H7 (cell line): ENCODE measurements around the gene PGD. TPM values are rescaled to one million over a fixed set of nuclear protein-coding genes. Genes with fewer than 3 reads are reported as not detected.
A peak's percentile ranks its signal among the peaks of the same experiment; 100 is the strongest.
"Not testable (repeated sequence)": the region's sequence is repeated elsewhere in the genome, so short reads cannot be mapped to it uniquely, and the experiment has no call there.

Experiments
- DNase-seq: peaks from one replicate; pipeline ENCODE4 v3.0.0; 2012
- H3K27me3 ChIP-seq: 2 replicates; pipeline ENCODE4 v1.6.0; 2011; ENCODE audit warnings: mild to moderate bottlenecking, low read length; ENCODE audit not compliant: control insufficient read depth, insufficient read depth
- H3K36me3 ChIP-seq: replicated peaks from 2 replicates; pipeline ENCODE4 v1.5.1; 2011; ENCODE audit warnings: low read length; ENCODE audit not compliant: control insufficient read depth, insufficient read depth
- H3K4me3 ChIP-seq: 2 replicates; pipeline ENCODE4 v1.5.1; 2011; ENCODE audit warnings: low read depth, mild to moderate bottlenecking, control low read depth, low read length, moderate library complexity; ENCODE audit not compliant: insufficient read depth
- total RNA-seq: library from RNA; depleted of rRNA; stranded (reverse); fragments of >200 nt; shearing (Covaris generic); gene quantifications from 2 replicates; pipeline ENCODE4 v1.2.3, GENCODE V29; 2014

Gene PGD
- total RNA-seq, 1 experiment from 2014 or later = 201 TPM

- Histone ChIP-seq H3K27me3 (no peaks in the 10 kb centered on the region), H3K36me3 (no peaks in the 10 kb centered on the region; the same call in 1 of the 2 replicates), H3K4me3 (no peak overlapping the region)
- no peak for DNase-seq
Measured at GRCh38 chr1:10437052-10437451, 38.2 kb downstream of the PGD start.

GRCh38 chr1:10438677-10439163, 39.9 kb downstream of the PGD start:
- no peaks in the 10 kb centered on the region for H3K27me3 ChIP-seq
- H3K4me3 ChIP-seq = no peak overlapping the region
- H3K36me3 ChIP-seq = no peaks in the 10 kb centered on the region; the same call in 1 of the 2 replicates
- no peak for DNase-seq

DNA sequence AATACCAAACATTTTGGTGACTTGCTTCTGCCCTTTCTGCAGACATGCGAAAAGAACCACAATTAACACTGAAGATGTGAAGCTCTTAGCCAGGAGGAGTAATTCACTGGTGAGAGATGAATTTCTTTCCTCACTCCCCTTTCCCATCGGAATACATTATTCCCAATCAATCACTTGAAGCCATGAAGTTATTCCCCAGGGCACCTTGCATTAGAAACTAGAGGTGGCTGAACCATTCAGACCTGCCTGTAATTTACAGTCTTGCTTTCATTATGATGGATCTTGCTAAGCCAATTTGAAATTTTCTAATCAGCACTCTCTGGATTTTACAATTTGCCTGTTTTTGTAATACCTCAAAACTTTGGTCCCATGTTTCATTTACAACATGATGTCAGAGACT, 41.4 kb downstream of the PGD start:
- Histone ChIP-seq H3K36me3 (no peaks in the 10 kb centered on the region; the same call in 1 of the 2 replicates), H3K27me3 (no peaks in the 10 kb centered on the region), H3K4me3 (no peak overlapping the region)
- DNase-seq = no peak

- Histone ChIP-seq H3K4me3 (no peak overlapping the region), H3K36me3 (no peaks in the 10 kb centered on the region; the same call in 1 of the 2 replicates), H3K27me3 (no peaks in the 10 kb centered on the region)
- no peak for DNase-seq
Measured at GRCh38 chr1:10440794-10441193, 41.9 kb downstream of the PGD start.

DNA sequence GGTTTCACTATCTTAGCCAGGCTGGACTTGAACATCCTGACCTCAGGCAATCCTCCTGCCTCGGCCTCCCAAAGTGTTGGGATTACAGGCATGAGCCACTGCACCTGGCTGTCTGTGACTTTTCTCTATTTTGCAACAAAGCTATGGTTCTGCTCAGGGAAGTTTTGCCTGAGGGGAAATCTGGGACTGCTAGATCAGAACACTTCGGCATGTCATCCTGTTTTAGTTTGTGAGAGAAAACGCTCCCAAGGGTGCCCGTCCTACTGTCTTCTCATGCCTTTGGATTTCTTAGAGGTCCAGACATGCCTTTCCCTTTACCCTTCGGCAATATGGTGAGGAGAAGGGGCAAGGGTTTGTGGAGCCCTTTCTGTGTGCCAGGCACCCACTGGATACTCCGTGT, 45.4 kb downstream of the PGD start:
- no peaks in the 10 kb centered on the region; the same call in 1 of the 2 replicates for H3K36me3 ChIP-seq

GRCh38 chr1:10444795-10445397, 46.0 kb downstream of the PGD start:
- Histone ChIP-seq H3K27me3 (no peaks in the 10 kb centered on the region), H3K36me3 (no peaks in the 10 kb centered on the region; the same call in 1 of the 2 replicates), H3K4me3 (no peak overlapping the region)
- no peak for DNase-seq

More for the DNA sequence above, 45.4 kb downstream of the PGD start:
- DNase-seq = no peak
- Histone ChIP-seq H3K4me3 (no peak overlapping the region), H3K27me3 (no peaks in the 10 kb centered on the region)

- no peak for DNase-seq
- Histone ChIP-seq H3K27me3 (no peaks in the 10 kb centered on the region), H3K4me3 (no peak overlapping the region), H3K36me3 (no peaks in the 10 kb centered on the region)
Measured at GRCh38 chr1:10446790-10447422, 48.0 kb downstream of the PGD start.

- no peak for DNase-seq
- Histone ChIP-seq H3K4me3 (no peak within 1 kb of the TSS), H3K27me3 (no peaks in the 10 kb centered on the region), H3K36me3 (no peaks in the 10 kb centered on the region)
Measured at GRCh38 chr1:10449751-10450150, 50.9 kb downstream of the PGD start, which contains the start of gene CORT. Gene CORT, plus strand, starts transcription at chr1:10450031. Its CDS starts 193 bp downstream, at chr1:10450224.

DNA sequence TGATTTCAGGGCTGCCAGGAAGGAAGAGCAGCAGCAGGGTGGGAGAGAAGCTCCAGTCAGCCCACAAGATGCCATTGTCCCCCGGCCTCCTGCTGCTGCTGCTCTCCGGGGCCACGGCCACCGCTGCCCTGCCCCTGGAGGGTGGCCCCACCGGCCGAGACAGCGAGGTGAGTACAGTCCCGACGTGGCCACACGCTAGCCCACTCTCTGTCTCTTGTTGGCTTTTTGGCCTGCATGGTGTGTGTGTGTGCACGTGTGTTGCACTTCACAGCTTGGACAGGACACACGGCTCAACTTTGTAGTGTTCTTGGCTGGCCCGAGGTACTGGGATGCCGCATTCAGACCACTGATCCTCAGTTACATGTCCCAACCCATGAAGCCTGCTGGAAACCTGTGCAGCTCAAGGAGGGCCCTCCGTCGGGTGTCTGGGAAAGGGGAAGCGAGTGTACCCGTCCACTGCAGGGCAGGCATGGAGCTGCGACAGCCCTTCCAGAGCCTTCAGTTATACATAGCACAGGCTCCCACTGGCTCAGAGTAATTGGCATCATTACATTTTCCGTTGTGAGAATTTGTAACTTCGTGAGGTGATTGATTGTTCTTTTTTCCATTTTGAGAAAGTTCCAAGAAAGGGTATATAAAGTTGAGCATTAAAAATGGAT, 51.4 kb downstream of the PGD start:
- Histone ChIP-seq H3K36me3 (no peaks in the 10 kb centered on the region), H3K27me3 (no peaks in the 10 kb centered on the region), H3K4me3 (no peak overlapping the region)
- peak; percentile 70 for DNase-seq

GRCh38 chr1:10450836-10451235, 52.0 kb downstream of the PGD start:
- H3K27me3 ChIP-seq = no peaks in the 10 kb centered on the region
- DNase-seq = peak; percentile 42
- H3K36me3 ChIP-seq = no peaks in the 10 kb centered on the region
- H3K4me3 ChIP-seq = no peak overlapping the region

- DNase-seq = peak; percentile 76
- Histone ChIP-seq H3K27me3 (no peaks in the 10 kb centered on the region), H3K36me3 (no peaks in the 10 kb centered on the region), H3K4me3 (no peak overlapping the region)
Measured at GRCh38 chr1:10451287-10451686, 52.4 kb downstream of the PGD start.

DNA sequence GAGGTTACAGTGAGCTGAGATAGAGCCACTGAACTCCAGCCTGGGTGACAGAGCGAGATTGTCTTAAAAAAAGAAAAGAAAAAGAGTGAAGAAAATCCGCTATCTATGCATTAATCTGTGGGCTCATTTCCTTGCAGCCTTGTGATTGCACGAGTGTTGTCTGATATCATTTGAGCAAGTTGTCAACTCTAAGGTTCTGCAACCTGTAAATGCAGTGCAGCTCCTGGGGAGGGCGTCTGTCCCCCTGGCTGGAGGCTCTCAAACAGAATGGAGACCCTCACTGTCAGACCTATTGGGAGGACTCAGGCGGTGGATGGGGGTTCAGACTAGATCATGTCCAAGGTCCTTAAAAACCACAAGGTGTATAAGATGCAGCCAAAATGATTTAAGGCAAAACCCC, 57.2 kb downstream of the PGD start:
- H3K36me3 ChIP-seq = peaks cover 7% of the 10 kb centered on the region
- H3K4me3 ChIP-seq = no peak overlapping the region
- DNase-seq = peak; percentile 53
- H3K27me3 ChIP-seq = no peaks in the 10 kb centered on the region

- Histone ChIP-seq H3K4me3 (no peak overlapping the region), H3K36me3 (peaks cover 13% of the 10 kb centered on the region), H3K27me3 (no peaks in the 10 kb centered on the region)
- no peak for DNase-seq
Measured at GRCh38 chr1:10456661-10457060, 57.8 kb downstream of the PGD start.

DNA sequence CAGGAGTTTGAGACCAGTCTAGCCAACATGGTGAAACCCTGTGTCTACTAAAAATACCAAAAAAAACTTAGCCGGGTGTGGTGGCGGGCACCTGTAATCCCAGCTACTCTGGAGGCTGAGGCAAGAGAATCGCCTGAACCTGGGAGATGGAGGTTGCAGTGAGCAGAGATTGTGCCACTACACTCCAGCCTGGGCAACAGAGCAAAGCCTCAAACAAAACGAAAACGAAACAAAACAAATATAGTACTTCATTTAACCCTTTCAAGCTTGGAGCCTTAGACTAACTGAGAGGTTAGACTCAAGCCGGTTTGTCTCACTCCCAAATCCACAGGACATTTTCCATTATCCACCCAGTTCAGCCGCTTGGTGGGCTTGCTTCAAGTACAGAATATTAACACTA, 58.6 kb downstream of the PGD start:
- H3K27me3 ChIP-seq, H3K4me3 ChIP-seq, DNase-seq: not testable (repeated sequence)
- peaks cover 16% of the 10 kb centered on the region for H3K36me3 ChIP-seq

DNA sequence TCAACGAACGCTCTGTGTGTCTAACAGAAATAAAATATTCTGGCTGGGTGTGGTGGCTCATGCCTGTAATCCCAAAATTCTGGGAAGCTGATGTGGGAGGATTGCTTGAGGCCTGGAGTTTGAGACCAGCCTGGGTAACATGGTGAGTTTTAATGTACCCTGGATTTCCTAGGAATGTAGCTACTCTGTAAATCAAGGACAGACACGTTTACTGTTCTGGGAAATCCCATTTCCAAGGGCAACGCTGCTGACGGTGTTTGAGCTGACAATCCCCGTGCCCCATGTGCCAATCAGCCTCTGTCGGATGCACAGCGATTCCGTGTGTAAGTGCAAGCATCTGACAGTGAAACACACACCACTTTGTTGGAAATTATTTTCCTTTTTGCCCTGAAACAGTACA, 59.0 kb downstream of the PGD start:
- H3K36me3 ChIP-seq = peaks cover 20% of the 10 kb centered on the region
- H3K4me3 ChIP-seq = no peak overlapping the region
- no peak for DNase-seq
- H3K27me3 ChIP-seq = no peaks in the 10 kb centered on the region
